SK-N-SH treated with all-trans-retinoic acid at 6 μM for 48 hours (cell line): ENCODE results near the gene ZNF541.

Source experiments
- ATAC-seq: fragments of 200-7000 bp; cut with Tn5 transposase; 3 replicates; pipeline ENCODE4 v1.9.1; 2020; ENCODE audit warnings: mild to moderate bottlenecking, moderate library complexity
- ARNTL ChIP-seq: fragments of 450-650 bp; formaldehyde crosslinking; IDR thresholded peaks from 2 replicates; pipeline ENCODE4 v1.5.0; 2020; ENCODE audit warnings: low read depth, mild to moderate bottlenecking, moderate library complexity, borderline replicate concordance
- BACH2 ChIP-seq: fragments of 250-450 bp; sonication (Bioruptor Pico); IDR thresholded peaks from 2 replicates; pipeline ENCODE4 v1.9.0; 2021; ENCODE audit warnings: mild to moderate bottlenecking, borderline replicate concordance
- CREB5 ChIP-seq: fragments of 250-450 bp; sonication (Bioruptor Pico); IDR thresholded peaks from 2 replicates; pipeline ENCODE4 v1.5.1; 2020; ENCODE audit warnings: low read depth, mild to moderate bottlenecking, moderate library complexity
- CSDC2 ChIP-seq: fragments of 250-450 bp; sonication (Bioruptor Pico); IDR thresholded peaks from 2 replicates; pipeline ENCODE4 v1.5.0; 2020; ENCODE audit warnings: mild to moderate bottlenecking, moderate library complexity
- CSRNP3 ChIP-seq: fragments of 250-450 bp; sonication (Bioruptor Pico); IDR thresholded peaks from 2 replicates; pipeline ENCODE4 v1.5.1; 2021; ENCODE audit warnings: mild to moderate bottlenecking, moderate library complexity
- ESRRG ChIP-seq: fragments of 250-450 bp; sonication (Bioruptor Pico); IDR thresholded peaks from 2 replicates; pipeline ENCODE4 v1.6.1; 2021; ENCODE audit warnings: mild to moderate bottlenecking
- GLIS3 ChIP-seq: fragments of 250-450 bp; sonication (Bioruptor Pico); IDR thresholded peaks from 2 replicates; pipeline ENCODE4 v1.5.0; 2020; ENCODE audit warnings: mild to moderate bottlenecking, moderate library complexity
- ISL1 ChIP-seq: fragments of 250-450 bp; sonication (Bioruptor Pico); IDR thresholded peaks from 2 replicates; pipeline ENCODE4 v2.1.2; 2022; ENCODE audit warnings: mild to moderate bottlenecking, moderate library complexity
- OSR1 ChIP-seq: fragments of 250-450 bp; sonication (Bioruptor Pico); IDR thresholded peaks from 2 replicates; pipeline ENCODE4 v1.8.0; 2022; ENCODE audit warnings: moderate library complexity, mild to moderate bottlenecking, inconsistent platforms
- POU6F1 ChIP-seq: fragments of 250-450 bp; sonication (Bioruptor Pico); IDR thresholded peaks from 2 replicates; pipeline ENCODE4 v1.8.0; 2021; ENCODE audit warnings: low read depth, mild to moderate bottlenecking, moderate library complexity, borderline replicate concordance
- PPARA ChIP-seq: fragments of 250-450 bp; sonication (Bioruptor Pico); IDR thresholded peaks from 2 replicates; pipeline ENCODE4 v1.5.0; 2020; ENCODE audit warnings: mild to moderate bottlenecking, borderline replicate concordance
- RARB ChIP-seq: fragments of 250-450 bp; sonication (Bioruptor Pico); IDR thresholded peaks from 2 replicates; pipeline ENCODE4 v1.8.0; 2021; ENCODE audit warnings: mild to moderate bottlenecking, moderate library complexity
- SNAI2 ChIP-seq: fragments of 250-450 bp; sonication (Bioruptor Pico); IDR thresholded peaks from 2 replicates; pipeline ENCODE4 v1.5.0; 2020; ENCODE audit warnings: mild to moderate bottlenecking, moderate library complexity
- TCF4 ChIP-seq: fragments of 250-450 bp; sonication (Bioruptor Pico); IDR thresholded peaks from 2 replicates; pipeline ENCODE4 v1.8.0; 2021; ENCODE audit warnings: mild to moderate bottlenecking, moderate library complexity, borderline replicate concordance
- TOX ChIP-seq: fragments of 250-450 bp; sonication (Bioruptor Pico); IDR thresholded peaks from 2 replicates; pipeline ENCODE4 v1.8.0; 2021; ENCODE audit warnings: mild to moderate bottlenecking, moderate library complexity, borderline replicate concordance
- TSHZ2 ChIP-seq: fragments of 250-450 bp; sonication (Bioruptor Pico); IDR thresholded peaks from 2 replicates; pipeline ENCODE4 v1.5.0; 2020; ENCODE audit warnings: mild to moderate bottlenecking, moderate library complexity
- ZC3H10 ChIP-seq: fragments of 250-450 bp; sonication (Bioruptor Pico); IDR thresholded peaks from 2 replicates; pipeline ENCODE4 v1.5.1; 2021; ENCODE audit warnings: mild to moderate bottlenecking, moderate library complexity
- ZFP3 ChIP-seq: fragments of 250-450 bp; sonication (Bioruptor Pico); IDR thresholded peaks from 2 replicates; pipeline ENCODE4 v1.5.0; 2020; ENCODE audit warnings: mild to moderate bottlenecking, moderate library complexity
- ZFP30 ChIP-seq: fragments of 450-650 bp; formaldehyde crosslinking; IDR thresholded peaks from 2 replicates; pipeline ENCODE4 v1.5.0; 2022; ENCODE audit warnings: mild to moderate bottlenecking, moderate library complexity
- ZNF565 ChIP-seq: fragments of 450-650 bp; formaldehyde crosslinking; conservative IDR thresholded peaks from 2 replicates; pipeline ENCODE4 v1.5.0; 2020; ENCODE audit warnings: low read depth, mild to moderate bottlenecking, moderate library complexity
- ZNF70 ChIP-seq: fragments of 450-650 bp; formaldehyde crosslinking; IDR thresholded peaks from 2 replicates; pipeline ENCODE4 v1.5.0; 2020; ENCODE audit warnings: mild to moderate bottlenecking, moderate library complexity
- ZNF8 ChIP-seq: fragments of 450-650 bp; formaldehyde crosslinking; IDR thresholded peaks from 2 replicates; pipeline ENCODE4 v1.5.0; 2020; ENCODE audit warnings: mild to moderate bottlenecking, moderate library complexity
- TF ChIP-seq, protein P1 (sequence below): fragments of 250-450 bp; sonication (Bioruptor Pico); IDR thresholded peaks from 2 replicates; pipeline ENCODE4 v1.8.0; 2020; ENCODE audit warnings: mild to moderate bottlenecking, moderate library complexity, borderline replicate concordance

ZNF541 gene

DNA sequence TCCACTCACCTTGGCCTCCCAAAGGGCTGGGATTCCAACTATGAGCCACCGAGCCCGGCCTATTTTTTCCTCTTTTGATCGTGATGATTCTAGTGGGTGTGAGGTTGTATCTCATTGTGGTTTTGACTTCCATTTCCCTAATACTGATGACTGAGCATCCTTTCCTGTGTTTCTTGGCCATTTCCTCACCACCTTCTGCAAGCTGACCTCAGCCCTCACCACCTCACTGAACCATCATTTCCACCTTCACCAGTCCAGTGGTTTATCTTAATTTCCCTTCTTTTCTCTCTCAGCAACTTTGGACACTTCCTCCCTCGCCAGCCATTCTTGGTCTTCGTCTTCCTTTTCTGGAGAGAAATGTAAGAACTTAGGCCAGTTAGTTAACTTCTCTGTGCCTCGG, 23.0 kb upstream of the ZNF541 start:
- ATAC-seq: no peak
- TF ChIP-seq ARNTL (CRISPR knock-in tag) (no peak), POU6F1 (CRISPR knock-in tag) (no peak), ZNF565 (CRISPR knock-in tag) (no peak), TCF4 (CRISPR knock-in tag) (no peak), SNAI2 (CRISPR knock-in tag) (no peak), ESRRG (CRISPR knock-in tag) (no peak), ZFP3 (no peak), ZFP30 (CRISPR knock-in tag) (no peak), GLIS3 (no peak), ISL1 (CRISPR knock-in tag) (no peak), ZC3H10 (no peak)

DNA sequence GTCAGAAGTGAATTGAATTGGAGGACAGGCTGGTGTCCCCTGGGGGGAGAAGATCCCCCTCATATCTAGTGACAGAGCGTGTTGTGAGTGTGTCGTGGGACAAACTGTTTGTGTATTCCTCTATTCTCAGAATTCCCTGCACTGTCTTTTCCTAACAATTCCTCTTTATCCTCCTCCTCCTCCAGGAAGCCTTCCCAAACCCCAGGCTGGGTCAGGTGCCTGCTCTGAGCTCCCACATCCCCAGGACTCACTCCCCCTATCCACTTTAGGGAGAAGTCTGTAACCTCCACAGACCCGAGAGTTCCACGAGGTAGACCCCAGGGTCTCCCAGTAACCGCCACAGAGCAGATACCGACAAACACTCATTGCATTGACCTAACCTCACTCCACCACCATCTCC, 20.9 kb upstream of the ZNF541 start:
- TF ChIP-seq PPARA (CRISPR knock-in tag) (no peak), ZNF8 (CRISPR knock-in tag) (no peak), SNAI2 (CRISPR knock-in tag) (no peak), ARNTL (CRISPR knock-in tag) (no peak), CREB5 (CRISPR knock-in tag) (no peak), ZFP30 (CRISPR knock-in tag) (no peak), TCF4 (CRISPR knock-in tag) (no peak)
- ATAC-seq: no peak

DNA sequence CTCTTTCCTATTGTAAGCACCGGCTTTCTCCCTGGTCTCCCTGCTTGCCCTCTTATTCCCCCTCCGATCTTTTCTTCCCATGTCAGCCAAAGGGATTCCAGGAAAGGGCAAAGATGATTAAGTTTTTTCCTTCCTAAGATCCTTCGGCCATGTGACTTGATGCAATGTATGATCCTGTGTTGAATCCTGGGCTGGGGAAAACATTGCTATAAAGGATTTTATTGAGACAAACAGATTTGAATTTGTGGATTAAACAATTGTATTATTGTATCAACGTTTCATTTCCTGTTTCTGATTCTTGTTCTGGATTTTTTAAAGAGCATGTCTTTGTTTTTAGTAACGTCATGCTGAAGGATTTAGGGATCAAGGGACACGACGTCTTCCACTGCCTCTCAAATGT, 16.9 kb upstream of the ZNF541 start:
- no peak for TF ChIP-seq ZNF565 (CRISPR knock-in tag)
- TF ChIP-seq RARB: no peak
- TF ChIP-seq ZFP3: no peak
- no peak for TF ChIP-seq ZNF8 (CRISPR knock-in tag)
- TF ChIP-seq TSHZ2 (CRISPR knock-in tag): no peak
- no peak for TF ChIP-seq ZC3H10
- no peak for TF ChIP-seq TCF4 (CRISPR knock-in tag)
- no peak for TF ChIP-seq TOX (CRISPR knock-in tag)
- TF ChIP-seq ZNF70: no peak
- no peak for TF ChIP-seq CSDC2 (CRISPR knock-in tag)
- no peak for TF ChIP-seq ARNTL (CRISPR knock-in tag)
- TF ChIP-seq BACH2 (CRISPR knock-in tag): no peak
- no peak for TF ChIP-seq ISL1 (CRISPR knock-in tag)
- no peak for ATAC-seq

DNA sequence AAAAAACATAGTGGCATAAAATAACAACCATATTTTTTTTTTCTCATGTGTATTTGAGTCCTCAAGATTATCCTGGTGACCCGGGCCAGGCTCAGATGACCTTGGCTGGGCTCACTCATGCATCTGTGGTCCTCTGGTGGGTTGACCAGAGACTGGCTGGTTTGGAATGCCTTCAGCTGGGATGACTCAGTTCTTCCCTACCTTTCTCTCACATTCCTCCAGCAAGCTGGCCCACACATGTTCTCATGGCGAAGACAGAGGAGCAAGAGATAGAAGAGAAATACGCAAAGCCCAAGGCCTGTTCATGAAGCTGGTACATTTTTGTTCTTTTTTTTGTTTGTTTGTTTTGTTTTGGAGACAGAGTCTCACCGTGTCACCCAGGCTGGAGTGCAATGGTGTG, 14.3 kb upstream of the ZNF541 start:
- no peak for ATAC-seq
- TF ChIP-seq BACH2 (CRISPR knock-in tag) (no peak), OSR1 (CRISPR knock-in tag) (no peak), GLIS3 (no peak), ZNF70 (no peak), CSRNP3 (CRISPR knock-in tag) (no peak), TSHZ2 (CRISPR knock-in tag) (no peak), SNAI2 (CRISPR knock-in tag) (no peak), ZNF565 (CRISPR knock-in tag) (no peak), ZFP30 (CRISPR knock-in tag) (no peak), ISL1 (CRISPR knock-in tag) (no peak), RARB (no peak)
- TF ChIP-seq, protein P1, sequence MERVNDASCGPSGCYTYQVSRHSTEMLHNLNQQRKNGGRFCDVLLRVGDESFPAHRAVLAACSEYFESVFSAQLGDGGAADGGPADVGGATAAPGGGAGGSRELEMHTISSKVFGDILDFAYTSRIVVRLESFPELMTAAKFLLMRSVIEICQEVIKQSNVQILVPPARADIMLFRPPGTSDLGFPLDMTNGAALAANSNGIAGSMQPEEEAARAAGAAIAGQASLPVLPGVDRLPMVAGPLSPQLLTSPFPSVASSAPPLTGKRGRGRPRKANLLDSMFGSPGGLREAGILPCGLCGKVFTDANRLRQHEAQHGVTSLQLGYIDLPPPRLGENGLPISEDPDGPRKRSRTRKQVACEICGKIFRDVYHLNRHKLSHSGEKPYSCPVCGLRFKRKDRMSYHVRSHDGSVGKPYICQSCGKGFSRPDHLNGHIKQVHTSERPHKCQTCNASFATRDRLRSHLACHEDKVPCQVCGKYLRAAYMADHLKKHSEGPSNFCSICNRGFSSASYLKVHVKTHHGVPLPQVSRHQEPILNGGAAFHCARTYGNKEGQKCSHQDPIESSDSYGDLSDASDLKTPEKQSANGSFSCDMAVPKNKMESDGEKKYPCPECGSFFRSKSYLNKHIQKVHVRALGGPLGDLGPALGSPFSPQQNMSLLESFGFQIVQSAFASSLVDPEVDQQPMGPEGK (CRISPR knock-in tag): no peak
